Nephron progenitor cell (in vitro differentiated cells): ENCODE data around the gene TBL1X.
"Not testable (repeated sequence)": the region's sequence is repeated elsewhere in the genome, so short reads cannot be mapped to it uniquely, and the experiment has no call there.

Experiments
- DNase-seq: peaks from one replicate; pipeline ENCODE4 v3.0.0; 2021
- H3K27ac Mint-ChIP-seq: 2 replicates; pipeline ENCODE4 v1.8.0; 2021; ENCODE audit warnings: mild to moderate bottlenecking, moderate library complexity, mixed read lengths
- H3K27me3 Mint-ChIP-seq: 2 replicates; pipeline ENCODE4 v1.8.0; 2021; ENCODE audit warnings: mild to moderate bottlenecking, low read depth, mixed read lengths; ENCODE audit not compliant: poor library complexity
- H3K36me3 Mint-ChIP-seq: 2 replicates; pipeline ENCODE4 v1.8.0; 2021; ENCODE audit warnings: low read depth, mixed read lengths
- H3K4me1 Mint-ChIP-seq: 2 replicates; pipeline ENCODE4 v1.8.0; 2021; ENCODE audit warnings: mixed read lengths
- H3K4me3 Mint-ChIP-seq: 2 replicates; pipeline ENCODE4 v1.8.0; 2021; ENCODE audit warnings: mild to moderate bottlenecking, moderate library complexity, mixed read lengths
- H3K9me3 Mint-ChIP-seq: 2 replicates; pipeline ENCODE4 v1.8.0; 2021; ENCODE audit warnings: mild to moderate bottlenecking, moderate library complexity, mixed read lengths
- TF ChIP-seq, protein P1 (sequence below): fragments of 200-600 bp; sonication (generic); IDR thresholded peaks from 2 replicates; pipeline ENCODE4 v1.5.0; 2021; ENCODE audit warnings: antibody characterized with exemption

TBL1X gene

DNA sequence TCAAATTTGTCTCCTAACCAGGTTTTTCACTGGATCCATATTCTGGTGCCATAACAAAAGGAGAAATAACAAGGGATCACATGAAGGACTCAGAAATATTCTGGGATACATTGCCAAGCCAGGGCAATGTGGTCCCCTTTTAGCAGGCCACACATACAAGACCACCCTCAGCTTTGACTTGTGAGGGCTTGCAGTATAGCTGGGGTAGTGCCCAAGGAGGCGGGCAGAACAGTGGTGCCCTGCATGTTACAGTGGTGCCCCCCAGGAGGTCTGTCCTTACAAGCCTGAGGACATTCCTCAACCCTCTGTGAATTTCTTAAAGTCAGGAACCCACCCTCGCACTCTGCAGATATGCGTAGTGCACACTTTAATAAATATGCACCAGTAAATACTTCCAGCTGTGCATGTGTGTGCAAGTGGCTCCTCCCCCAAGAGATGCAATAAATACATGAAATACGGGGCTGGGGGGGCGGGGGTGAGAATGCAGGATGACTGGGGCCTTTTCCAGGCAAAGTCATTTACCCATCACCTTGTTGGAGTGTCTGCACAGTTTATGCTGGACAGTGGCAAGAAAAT is 34.4 kb upstream of the TBL1X start:
- H3K4me1 Mint-ChIP-seq: no peaks in the 10 kb centered on the region
- H3K9me3 Mint-ChIP-seq: peaks cover 34% of the 10 kb centered on the region
- peaks cover 3% of the 10 kb centered on the region for H3K27me3 Mint-ChIP-seq
- H3K27ac Mint-ChIP-seq: no peak overlapping the region
- no peak for DNase-seq
- H3K4me3 Mint-ChIP-seq: no peak overlapping the region
- TF ChIP-seq, protein P1, sequence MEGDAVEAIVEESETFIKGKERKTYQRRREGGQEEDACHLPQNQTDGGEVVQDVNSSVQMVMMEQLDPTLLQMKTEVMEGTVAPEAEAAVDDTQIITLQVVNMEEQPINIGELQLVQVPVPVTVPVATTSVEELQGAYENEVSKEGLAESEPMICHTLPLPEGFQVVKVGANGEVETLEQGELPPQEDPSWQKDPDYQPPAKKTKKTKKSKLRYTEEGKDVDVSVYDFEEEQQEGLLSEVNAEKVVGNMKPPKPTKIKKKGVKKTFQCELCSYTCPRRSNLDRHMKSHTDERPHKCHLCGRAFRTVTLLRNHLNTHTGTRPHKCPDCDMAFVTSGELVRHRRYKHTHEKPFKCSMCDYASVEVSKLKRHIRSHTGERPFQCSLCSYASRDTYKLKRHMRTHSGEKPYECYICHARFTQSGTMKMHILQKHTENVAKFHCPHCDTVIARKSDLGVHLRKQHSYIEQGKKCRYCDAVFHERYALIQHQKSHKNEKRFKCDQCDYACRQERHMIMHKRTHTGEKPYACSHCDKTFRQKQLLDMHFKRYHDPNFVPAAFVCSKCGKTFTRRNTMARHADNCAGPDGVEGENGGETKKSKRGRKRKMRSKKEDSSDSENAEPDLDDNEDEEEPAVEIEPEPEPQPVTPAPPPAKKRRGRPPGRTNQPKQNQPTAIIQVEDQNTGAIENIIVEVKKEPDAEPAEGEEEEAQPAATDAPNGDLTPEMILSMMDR: no peak
- peaks cover 4% of the 10 kb centered on the region for H3K36me3 Mint-ChIP-seq

DNA sequence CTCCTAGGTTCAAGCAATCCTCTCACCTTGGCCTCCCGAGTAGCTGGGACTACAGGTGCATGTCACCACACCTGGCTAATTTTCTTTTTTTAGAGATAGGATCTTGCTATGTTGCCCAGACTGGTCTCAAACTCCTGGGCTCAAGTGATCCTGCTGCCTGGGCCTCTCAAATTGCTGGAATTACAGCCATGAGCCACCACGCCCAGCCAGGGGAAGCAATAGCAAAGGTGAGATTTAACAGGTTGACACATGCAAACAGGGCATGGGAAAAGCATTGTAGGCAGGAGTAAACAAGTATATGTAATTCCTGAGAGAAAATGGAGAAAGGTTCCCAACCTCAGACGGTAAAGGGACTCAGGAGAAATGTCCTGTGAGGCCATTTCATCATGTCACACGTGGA is 33.6 kb upstream of the TBL1X start:
- Mint-ChIP-seq H3K27ac (no peak overlapping the region), H3K36me3 (no peaks in the 10 kb centered on the region), H3K4me3 (no peak overlapping the region), H3K9me3 (peaks cover 27% of the 10 kb centered on the region), H3K4me1 (no peaks in the 10 kb centered on the region), H3K27me3 (peaks cover 1% of the 10 kb centered on the region)
- TF ChIP-seq, protein P1: no peak
- no peak for DNase-seq

DNA sequence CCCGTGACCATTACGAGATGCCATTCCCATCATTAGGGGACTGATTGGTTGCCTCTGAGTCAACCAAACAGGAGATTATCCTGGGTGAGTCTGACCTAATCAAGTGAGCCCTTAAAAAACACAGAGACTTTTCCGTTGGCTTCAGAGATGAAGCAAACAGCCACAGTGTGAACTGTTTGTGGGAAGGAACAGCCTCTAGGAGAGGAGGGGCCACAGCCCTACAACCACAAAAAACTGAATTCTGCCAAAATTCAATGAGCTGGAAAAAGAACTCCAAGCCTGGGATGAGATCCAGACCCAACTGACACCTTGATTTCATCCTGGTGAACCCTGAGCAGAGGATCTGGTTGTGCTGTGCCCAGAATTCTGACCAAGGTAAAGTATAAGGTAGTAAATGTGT is 31.3 kb upstream of the TBL1X start:
- H3K4me1 Mint-ChIP-seq: peaks cover 12% of the 10 kb centered on the region
- DNase-seq: no peak
- H3K9me3 Mint-ChIP-seq: peaks cover 29% of the 10 kb centered on the region
- TF ChIP-seq, protein P1: no peak
- no peak overlapping the region for H3K27ac Mint-ChIP-seq
- no peak overlapping the region for H3K4me3 Mint-ChIP-seq
- no peaks in the 10 kb centered on the region for H3K27me3 Mint-ChIP-seq
- no peaks in the 10 kb centered on the region for H3K36me3 Mint-ChIP-seq

DNA sequence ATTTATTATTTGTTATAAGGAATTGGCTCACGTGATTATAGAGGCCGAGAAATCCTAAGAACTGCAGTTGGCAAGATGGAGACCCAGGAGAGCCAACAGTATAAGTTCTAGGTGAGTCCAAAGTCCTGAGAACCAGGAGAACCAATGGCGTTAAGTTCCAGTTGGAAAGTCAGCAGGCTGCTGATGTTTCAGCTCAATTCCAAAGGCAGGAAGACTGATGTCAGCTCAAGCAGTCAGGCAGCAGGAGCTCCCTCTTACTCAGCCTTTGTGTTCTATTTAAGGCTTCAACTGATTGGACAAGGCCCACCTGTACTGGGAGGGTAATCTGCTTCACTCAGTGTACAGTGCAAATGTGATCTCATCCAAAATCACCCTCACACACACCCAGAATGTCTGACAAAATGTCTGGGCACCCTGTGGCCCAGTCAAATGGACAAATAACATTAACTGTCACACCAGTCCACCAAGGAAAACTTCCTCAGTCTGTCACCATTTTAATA is 30.8 kb upstream of the TBL1X start:
- no peak for DNase-seq
- H3K27me3 Mint-ChIP-seq: no peaks in the 10 kb centered on the region
- no peak overlapping the region for H3K4me3 Mint-ChIP-seq
- H3K36me3 Mint-ChIP-seq: no peaks in the 10 kb centered on the region
- TF ChIP-seq, protein P1: no peak
- H3K9me3 Mint-ChIP-seq: peaks cover 32% of the 10 kb centered on the region
- H3K4me1 Mint-ChIP-seq: peaks cover 12% of the 10 kb centered on the region
- H3K27ac Mint-ChIP-seq: no peak overlapping the region

DNA sequence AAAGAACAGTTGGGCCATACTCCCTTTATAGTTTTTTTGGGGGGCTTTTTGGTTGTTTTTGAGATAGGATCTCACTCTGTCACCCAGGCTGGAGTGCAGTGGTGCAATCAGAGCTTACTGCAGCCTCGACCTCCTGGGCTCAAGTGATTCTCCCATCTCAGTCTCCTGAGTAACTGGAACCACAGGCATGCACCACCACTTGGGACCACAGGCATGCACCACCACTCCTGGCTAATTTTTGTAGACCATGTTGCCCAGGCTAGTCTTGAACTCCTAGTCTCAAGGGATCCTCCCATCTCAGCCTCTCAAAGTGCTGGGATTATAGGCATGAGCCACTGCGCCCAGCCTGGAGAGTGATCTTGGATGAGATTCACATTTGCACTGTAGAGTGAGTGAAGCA is 29.8 kb upstream of the TBL1X start:
- not testable (repeated sequence) for H3K27me3 Mint-ChIP-seq, H3K36me3 Mint-ChIP-seq, H3K27ac Mint-ChIP-seq, DNase-seq, H3K4me3 Mint-ChIP-seq
- Mint-ChIP-seq H3K9me3 (peaks cover 29% of the 10 kb centered on the region), H3K4me1 (peaks cover 14% of the 10 kb centered on the region)

DNA sequence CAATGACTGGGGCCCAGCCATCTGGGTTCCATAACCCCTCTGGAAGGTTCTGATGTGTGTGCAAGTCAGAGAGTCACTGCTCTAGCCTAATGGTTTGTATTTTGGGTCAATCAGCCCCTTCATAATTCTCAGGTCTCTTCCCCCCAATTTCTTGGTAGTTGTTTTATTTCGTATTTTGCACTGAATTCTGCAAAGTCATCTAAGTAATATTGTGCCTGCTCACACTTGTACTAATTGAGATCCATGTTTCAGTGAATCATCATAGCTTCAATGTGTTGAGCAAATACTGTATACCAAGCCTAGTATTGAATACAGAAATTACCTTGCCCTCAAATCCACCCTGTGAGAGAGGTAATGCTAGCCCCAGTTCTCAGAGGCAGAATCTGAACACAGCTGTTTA is 28.0 kb upstream of the TBL1X start:
- DNase-seq: no peak
- TF ChIP-seq, protein P1: no peak
- Mint-ChIP-seq H3K4me3 (no peak overlapping the region), H3K27ac (no peak overlapping the region), H3K9me3 (peaks cover 31% of the 10 kb centered on the region), H3K4me1 (peaks cover 23% of the 10 kb centered on the region), H3K36me3 (no peaks in the 10 kb centered on the region), H3K27me3 (no peaks in the 10 kb centered on the region)
